ENCODE data around the gene SCP2. TPM values are rescaled to one million over a fixed set of nuclear protein-coding genes. Genes with fewer than 3 reads are reported as not detected.

Gene SCP2
- total RNA-seq, 2 experiments from 2014 or later: 22.7 to 27.0 TPM

DNA sequence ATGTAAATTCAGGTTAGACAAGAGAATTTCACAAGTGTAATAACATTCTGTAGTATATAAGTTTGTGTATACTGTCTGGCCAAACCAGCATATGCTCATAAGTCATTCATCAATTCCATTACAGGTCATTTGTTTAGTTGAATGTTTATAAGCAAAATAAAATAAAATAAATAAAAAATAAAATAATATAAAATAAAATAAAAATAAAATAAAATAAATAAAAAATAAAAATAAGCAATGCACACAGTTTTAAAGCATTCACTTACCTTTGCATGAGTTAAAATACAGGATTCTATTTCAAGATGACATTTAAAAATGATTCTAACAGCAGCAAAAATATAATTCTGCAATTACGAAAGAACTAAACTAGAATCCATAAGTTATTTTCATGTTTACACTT is 144.8 kb downstream of the SCP2 start:
- Mint-ChIP-seq H3K4me1 (ENCODE audit: low read depth) (no peaks in the 10 kb centered on the region), H3K36me3 (ENCODE audit: low read depth) (no peaks in the 10 kb centered on the region), H3K27me3 (no peaks in the 10 kb centered on the region), H3K9me3 (no peaks in the 10 kb centered on the region), H3K27ac (no peak overlapping the region), H3K4me3 (no peak overlapping the region)
- no peaks in the 10 kb centered on the region for H3K4me1 ChIP-seq (ENCODE audit: insufficient read depth, low read length)
- no peaks in the 10 kb centered on the region for H3K27me3 ChIP-seq (ENCODE audit: control insufficient read depth in 1 of 2, insufficient read depth in 2 of 2, low read length in 2 of 2)
- no peaks in the 10 kb centered on the region for H3K36me3 ChIP-seq (ENCODE audit: insufficient read depth, low read length)
- H3K9me3 ChIP-seq (ENCODE audit: control insufficient read depth in 1 of 2, insufficient read depth in 1 of 2, low read length in 2 of 2): no peaks in the 10 kb centered on the region
- no peak for TF ChIP-seq CTCF (IDR thresholded peaks at IDR 0.05)
- ATAC-seq (ENCODE audit: poor library complexity): no peak
- intact Hi-C loops (cut with DNase I, micrococcal nuclease): no loop called here
- H3K27ac ChIP-seq (ENCODE audit: low read depth in 1 of 2, low read length in 2 of 2): no peak overlapping the region
- ChIA-PET POLR2A (no interaction called here), CTCF (no interaction called here)
- no peak for DNase-seq
- H3K4me3 ChIP-seq (ENCODE audit: low read length): no peak overlapping the region

GRCh38 chr1:53073287-53073686 is 146.2 kb downstream of the SCP2 start:
- Histone ChIP-seq H3K4me1 (ENCODE audit: insufficient read depth, low read length) (no peaks in the 10 kb centered on the region), H3K9me3 (ENCODE audit: control insufficient read depth in 1 of 2, insufficient read depth in 1 of 2, low read length in 2 of 2) (peaks cover 0 to 3% of the 10 kb centered on the region in 2 experiments), H3K27me3 (ENCODE audit: control insufficient read depth in 1 of 2, insufficient read depth in 2 of 2, low read length in 2 of 2) (no peaks in the 10 kb centered on the region), H3K4me3 (ENCODE audit: low read length) (no peak overlapping the region), H3K36me3 (ENCODE audit: insufficient read depth, low read length) (no peaks in the 10 kb centered on the region), H3K27ac (ENCODE audit: low read depth in 1 of 2, low read length in 2 of 2) (no peak overlapping the region)
- Mint-ChIP-seq H3K36me3 (ENCODE audit: low read depth) (no peaks in the 10 kb centered on the region), H3K4me1 (ENCODE audit: low read depth) (no peaks in the 10 kb centered on the region), H3K4me3 (no peak overlapping the region), H3K27ac (no peak overlapping the region), H3K27me3 (no peaks in the 10 kb centered on the region), H3K9me3 (no peaks in the 10 kb centered on the region)
- DNase-seq: no peak
- POLR2A ChIA-PET: no interaction called here
- no peak for ATAC-seq (ENCODE audit: poor library complexity)
- TF ChIP-seq CTCF (IDR thresholded peaks at IDR 0.05): no peak
- CTCF ChIA-PET: no interaction called here
- intact Hi-C loops (cut with DNase I, micrococcal nuclease): no loop called here

- no peaks in the 10 kb centered on the region for H3K9me3 Mint-ChIP-seq
- no peak overlapping the region for H3K4me3 ChIP-seq (ENCODE audit: low read length)
- peaks cover 0 to 9% of the 10 kb centered on the region in 2 experiments for H3K9me3 ChIP-seq (ENCODE audit: control insufficient read depth in 1 of 2, insufficient read depth in 1 of 2, low read length in 2 of 2)
- no peaks in the 10 kb centered on the region for H3K27me3 ChIP-seq (ENCODE audit: control insufficient read depth in 1 of 2, insufficient read depth in 2 of 2, low read length in 2 of 2)
- ChIA-PET POLR2A (no interaction called here), CTCF (no interaction called here)
- no peak overlapping the region for H3K27ac ChIP-seq (ENCODE audit: low read depth in 1 of 2, low read length in 2 of 2)
- H3K4me1 Mint-ChIP-seq (ENCODE audit: low read depth): no peaks in the 10 kb centered on the region
- H3K27ac Mint-ChIP-seq: no peak overlapping the region
- DNase-seq (no peak), ATAC-seq (ENCODE audit: poor library complexity) (no peak)
- H3K4me3 Mint-ChIP-seq: no peak overlapping the region
- TF ChIP-seq CTCF (IDR thresholded peaks at IDR 0.05): no peak
- H3K36me3 ChIP-seq (ENCODE audit: insufficient read depth, low read length): no peaks in the 10 kb centered on the region
- no peaks in the 10 kb centered on the region for H3K27me3 Mint-ChIP-seq
- no peaks in the 10 kb centered on the region for H3K4me1 ChIP-seq (ENCODE audit: insufficient read depth, low read length)
- intact Hi-C loops (cut with DNase I, micrococcal nuclease): no loop called here
- no peaks in the 10 kb centered on the region for H3K36me3 Mint-ChIP-seq (ENCODE audit: low read depth)
Observed at GRCh38 chr1:53073868-53074311, 146.8 kb downstream of the SCP2 start.

All from CD4-positive, alpha-beta T cell (primary cell).